Measurements from ENCODE around the gene SIGLEC11. TPM values are rescaled to one million over a fixed set of nuclear protein-coding genes. Genes with fewer than 3 reads are reported as not detected.

The SIGLEC11 gene
- total RNA-seq, 1 donor from 2014 or later, result not detected

DNA sequence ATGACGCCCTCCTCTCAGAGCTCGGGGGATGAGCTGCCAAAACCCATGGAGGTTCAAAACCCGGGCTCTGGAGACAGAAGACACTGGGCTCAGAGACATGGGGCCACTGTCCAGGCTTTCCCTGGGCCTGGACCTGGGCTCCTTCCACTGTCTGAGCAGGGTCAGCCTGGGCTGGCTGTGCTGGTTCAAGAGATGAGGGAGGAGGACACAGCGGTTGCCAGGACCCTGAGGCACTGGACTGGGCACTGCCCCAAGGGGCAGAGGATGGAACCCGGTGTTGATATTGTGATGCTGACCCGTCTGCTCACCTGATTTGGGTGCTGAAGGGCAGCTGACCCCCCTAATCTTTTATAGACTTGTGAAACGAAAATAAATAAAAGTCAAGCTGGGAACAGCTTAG lies 14.1 kb upstream of the SIGLEC11 start:
- Histone ChIP-seq H2AFZ (replicated peaks) (no peak overlapping the region), H3K27ac (no peak overlapping the region), H3K4me1 (no peaks in the 10 kb centered on the region), H3F3A (ENCODE audit: low read depth) (no peaks in the 10 kb centered on the region), H3K9me3 (ENCODE audit: low read depth) (no peaks in the 10 kb centered on the region), H3K36me3 (no peaks in the 10 kb centered on the region), H3K9ac (no peak overlapping the region), H3K27me3 (no peaks in the 10 kb centered on the region), H3K4me3 (no peak overlapping the region), H4K20me1 (ENCODE audit: low read depth) (no peaks in the 10 kb centered on the region), H3K79me2 (ENCODE audit: low read depth) (no peaks in the 10 kb centered on the region), H3K4me2 (no peak overlapping the region)
- DNase-seq (ENCODE audit: low spot score), result no peak
- Mint-ChIP-seq H3K4me1 (no peaks in the 10 kb centered on the region), H3K9me3 (no peaks in the 10 kb centered on the region), H3K36me3 (peaks cover 3% of the 10 kb centered on the region), H3K27me3 (ENCODE audit: insufficient read depth, low read depth) (no peaks in the 10 kb centered on the region), H3K27ac (no peak overlapping the region), H3K4me3 (no peak overlapping the region)
- TF ChIP-seq EZH2phosphoT487 (IDR thresholded peaks at IDR 0.05) (no peak), EZH2 (IDR thresholded peaks at IDR 0.05) (no peak)
- TF ChIP-seq, protein P1, sequence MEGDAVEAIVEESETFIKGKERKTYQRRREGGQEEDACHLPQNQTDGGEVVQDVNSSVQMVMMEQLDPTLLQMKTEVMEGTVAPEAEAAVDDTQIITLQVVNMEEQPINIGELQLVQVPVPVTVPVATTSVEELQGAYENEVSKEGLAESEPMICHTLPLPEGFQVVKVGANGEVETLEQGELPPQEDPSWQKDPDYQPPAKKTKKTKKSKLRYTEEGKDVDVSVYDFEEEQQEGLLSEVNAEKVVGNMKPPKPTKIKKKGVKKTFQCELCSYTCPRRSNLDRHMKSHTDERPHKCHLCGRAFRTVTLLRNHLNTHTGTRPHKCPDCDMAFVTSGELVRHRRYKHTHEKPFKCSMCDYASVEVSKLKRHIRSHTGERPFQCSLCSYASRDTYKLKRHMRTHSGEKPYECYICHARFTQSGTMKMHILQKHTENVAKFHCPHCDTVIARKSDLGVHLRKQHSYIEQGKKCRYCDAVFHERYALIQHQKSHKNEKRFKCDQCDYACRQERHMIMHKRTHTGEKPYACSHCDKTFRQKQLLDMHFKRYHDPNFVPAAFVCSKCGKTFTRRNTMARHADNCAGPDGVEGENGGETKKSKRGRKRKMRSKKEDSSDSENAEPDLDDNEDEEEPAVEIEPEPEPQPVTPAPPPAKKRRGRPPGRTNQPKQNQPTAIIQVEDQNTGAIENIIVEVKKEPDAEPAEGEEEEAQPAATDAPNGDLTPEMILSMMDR (IDR thresholded peaks at IDR 0.05), result no peak

DNA sequence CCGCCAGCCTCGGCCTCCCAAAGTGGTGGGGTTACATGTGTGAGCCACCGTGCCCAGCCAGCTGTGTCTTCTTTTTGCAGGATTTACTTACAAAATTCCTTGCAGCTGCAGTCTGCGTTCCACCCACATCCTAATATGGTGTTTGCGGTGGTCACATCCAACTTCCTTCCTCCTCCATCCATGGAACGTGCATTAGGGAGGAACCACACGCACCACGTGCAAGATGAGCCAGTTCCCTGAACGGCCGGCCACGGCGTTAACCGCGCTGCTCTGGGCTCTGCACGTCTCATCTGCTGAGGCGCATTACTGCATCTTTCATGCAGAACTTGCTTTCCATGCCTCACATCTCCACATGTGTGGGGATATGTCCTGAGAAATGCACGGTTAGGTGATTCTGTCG lies 13.0 kb upstream of the SIGLEC11 start:
- no peak for DNase-seq (ENCODE audit: low spot score)
- Mint-ChIP-seq H3K4me3 (no peak overlapping the region), H3K9me3 (no peaks in the 10 kb centered on the region), H3K36me3 (peaks cover 3% of the 10 kb centered on the region), H3K27me3 (ENCODE audit: insufficient read depth, low read depth) (peaks cover 2% of the 10 kb centered on the region), H3K4me1 (no peaks in the 10 kb centered on the region), H3K27ac (no peak overlapping the region)
- no peaks in the 10 kb centered on the region for H3K36me3 ChIP-seq
- no peaks in the 10 kb centered on the region for H3K79me2 ChIP-seq (ENCODE audit: low read depth)
- TF ChIP-seq EZH2 (IDR thresholded peaks at IDR 0.05) (no peak), EZH2phosphoT487 (IDR thresholded peaks at IDR 0.05) (no peak)
- TF ChIP-seq, protein P1 (IDR thresholded peaks at IDR 0.05), result no peak
- no peak overlapping the region for H2AFZ ChIP-seq (replicated peaks)
- H4K20me1 ChIP-seq (ENCODE audit: low read depth), result no peaks in the 10 kb centered on the region
- no peak overlapping the region for H3K4me2 ChIP-seq
- H3K27me3 ChIP-seq, result no peaks in the 10 kb centered on the region
- no peak overlapping the region for H3K9ac ChIP-seq
- no peaks in the 10 kb centered on the region for H3K9me3 ChIP-seq (ENCODE audit: low read depth)
- H3K4me1 ChIP-seq, result no peaks in the 10 kb centered on the region
- no peak overlapping the region for H3K4me3 ChIP-seq
- no peaks in the 10 kb centered on the region for H3F3A ChIP-seq (ENCODE audit: low read depth)
- H3K27ac ChIP-seq, result no peak overlapping the region

DNA sequence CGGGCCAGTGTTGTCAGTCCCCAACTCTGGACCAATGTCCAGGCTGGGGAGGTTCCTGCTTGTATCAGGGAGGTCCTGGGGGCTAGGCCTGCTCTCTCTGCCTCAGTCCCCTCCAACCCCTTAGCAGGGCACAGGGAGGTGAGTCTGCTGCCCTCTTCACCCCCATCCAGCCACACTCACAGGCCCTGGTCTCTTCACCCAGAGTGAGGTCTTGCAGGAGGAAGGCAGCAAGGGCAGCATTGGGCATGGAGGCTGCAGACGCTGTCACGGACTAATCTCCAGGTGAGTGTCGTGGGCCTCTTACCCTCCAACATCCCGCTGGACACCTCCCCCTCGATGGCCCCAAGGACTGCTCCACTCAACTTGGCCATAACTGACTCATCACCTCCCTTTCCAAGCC lies 11.9 kb upstream of the SIGLEC11 start:
- TF ChIP-seq, protein P1 (IDR thresholded peaks at IDR 0.05), result no peak
- TF ChIP-seq EZH2phosphoT487 (IDR thresholded peaks at IDR 0.05) (no peak), EZH2 (IDR thresholded peaks at IDR 0.05) (no peak)
- Mint-ChIP-seq H3K36me3 (peaks cover 3% of the 10 kb centered on the region), H3K9me3 (no peaks in the 10 kb centered on the region), H3K27ac (no peak overlapping the region), H3K4me3 (no peak overlapping the region), H3K27me3 (ENCODE audit: insufficient read depth, low read depth) (peaks cover 5% of the 10 kb centered on the region), H3K4me1 (no peaks in the 10 kb centered on the region)
- Histone ChIP-seq H3K4me3 (no peak overlapping the region), H3F3A (ENCODE audit: low read depth) (no peaks in the 10 kb centered on the region), H3K4me1 (no peaks in the 10 kb centered on the region), H3K27ac (no peak overlapping the region), H3K79me2 (ENCODE audit: low read depth) (no peaks in the 10 kb centered on the region), H3K9ac (no peak overlapping the region), H4K20me1 (ENCODE audit: low read depth) (no peaks in the 10 kb centered on the region), H3K36me3 (no peaks in the 10 kb centered on the region), H3K27me3 (no peaks in the 10 kb centered on the region), H3K4me2 (no peak overlapping the region), H2AFZ (replicated peaks) (no peak overlapping the region), H3K9me3 (ENCODE audit: low read depth) (no peaks in the 10 kb centered on the region)
- DNase-seq (ENCODE audit: low spot score), result no peak
